OCI-LY7 (cell line): Measurements from ENCODE around the gene PRADC1. TPM values are rescaled to one million over a fixed set of nuclear protein-coding genes. Genes with fewer than 3 reads are reported as not detected.

Experiments used
- BruUV-seq: library from RNA; stranded (reverse); fragments of 400-500 nt; replicated peaks from 2 replicates; lab custom pipeline; 2021; lab: Mats Ljungman, UMichigan
- CTCF ChIA-PET: fragments of 300-600 bp; sonication (Branson Sonifier 250); formaldehyde crosslinking; loops from one replicate; lab custom pipeline; 2022; ENCODE audit warnings: antibody characterized with exemption; ENCODE audit not compliant: unreplicated experiment; lab: Charles Lee
- POLR2A ChIA-PET: fragments of 300-600 bp; sonication (Branson Sonifier 250); formaldehyde crosslinking; loops from one replicate; lab custom pipeline; 2022; ENCODE audit warnings: antibody characterized with exemption; lab: Charles Lee
- DNase-seq: peaks from one replicate; pipeline ENCODE4 v3.0.0-alpha.2; 2015; ENCODE audit warnings: low spot score
- H2AFZ ChIP-seq: fragments of 200-600 bp; sonication (generic), shearing (Covaris generic); 2 replicates; pipeline ENCODE4 v1.6.1; 2014; ENCODE audit warnings: mild to moderate bottlenecking, antibody characterized with exemption, low read length, moderate library complexity
- H3K27ac ChIP-seq: fragments of 200-600 bp; sonication (generic); 2 replicates; pipeline ENCODE4 v1.5.1; 2014; ENCODE audit warnings: mixed run types, low read depth, mild to moderate bottlenecking, moderate library complexity, low read length, inconsistent platforms; ENCODE audit not compliant: poor library complexity, severe bottlenecking
- H3K36me3 ChIP-seq: fragments of 200-600 bp; sonication (generic); 2 replicates; pipeline ENCODE4 v1.6.1; 2014; ENCODE audit warnings: mild to moderate bottlenecking, antibody characterized with exemption, low read length, moderate library complexity, mixed read lengths; ENCODE audit not compliant: insufficient read depth
- H3K4me1 ChIP-seq: fragments of 200-600 bp; sonication (generic); 2 replicates; pipeline ENCODE4 v1.5.1; 2014; ENCODE audit warnings: mild to moderate bottlenecking, low read length; ENCODE audit not compliant: insufficient read depth, poor library complexity, severe bottlenecking
- H3K4me2 ChIP-seq: fragments of 200-600 bp; sonication (generic); 2 replicates; pipeline ENCODE4 v1.6.1; 2014; ENCODE audit warnings: mild to moderate bottlenecking, low read length
- H3K4me3 ChIP-seq: fragments of 200-600 bp; sonication (generic); 2 replicates; pipeline ENCODE4 v1.5.1; 2014; ENCODE audit warnings: mild to moderate bottlenecking, low read depth, low read length; ENCODE audit not compliant: poor library complexity, severe bottlenecking
- H3K79me2 ChIP-seq: fragments of 200-600 bp; sonication (generic); 2 replicates; pipeline ENCODE4 v1.6.1; 2016; ENCODE audit warnings: low read depth, mild to moderate bottlenecking, low read length, moderate library complexity, mixed read lengths; ENCODE audit not compliant: insufficient read depth
- H3K9me2 ChIP-seq: fragments of 200-600 bp; sonication (generic); 2 replicates; pipeline ENCODE4 v1.6.1; 2016; ENCODE audit warnings: mild to moderate bottlenecking, low read length, mixed read lengths; ENCODE audit not compliant: insufficient read depth
- H3K9me3 ChIP-seq: fragments of 200-600 bp; sonication (generic); 2 replicates; pipeline ENCODE4 v1.6.1; 2014; ENCODE audit warnings: mild to moderate bottlenecking, mixed run types, low read length, mixed read lengths
- H4K20me1 ChIP-seq: fragments of 200-600 bp; sonication (generic); 2 replicates; pipeline ENCODE4 v1.6.1; 2014; ENCODE audit warnings: mild to moderate bottlenecking, antibody characterized with exemption, low read length, moderate library complexity, mixed read lengths; ENCODE audit not compliant: insufficient read depth
- EZH2phosphoT487 ChIP-seq: fragments of 200-600 bp; sonication (generic); IDR thresholded peaks from 2 replicates; pipeline ENCODE4 v1.6.1; 2018; ENCODE audit warnings: low read depth, borderline replicate concordance, mild to moderate bottlenecking, mixed run types, antibody characterized with exemption, low read length, moderate library complexity, mixed read lengths
- intact Hi-C: fragments of 100-400 bp; cut with micrococcal nuclease; formaldehyde crosslinking; loops from one replicate; pipeline ENCODE4 v1.10.0; 2022; ENCODE audit not compliant: unreplicated experiment
- total RNA-seq, 2 experiments: library from RNA; depleted of rRNA in 1 of 2; stranded (reverse); fragments of >200 nt in 1 of 2; shearing (Covaris generic) in 1 of 2; gene quantifications; 2 replicates each; pipeline ENCODE4 v1.2.3, GENCODE V29; 2014 to 2022
- TF ChIP-seq, protein P1 (sequence below): fragments of 200-600 bp; sonication (generic); conservative IDR thresholded peaks from 2 replicates; pipeline ENCODE4 v1.5.1; 2014; ENCODE audit warnings: mild to moderate bottlenecking, antibody characterized with exemption, low read length, moderate library complexity, mixed read lengths

PRADC1 gene
- total RNA-seq, 2 experiments from 2014 or later: 23.0 to 25.9 TPM

DNA sequence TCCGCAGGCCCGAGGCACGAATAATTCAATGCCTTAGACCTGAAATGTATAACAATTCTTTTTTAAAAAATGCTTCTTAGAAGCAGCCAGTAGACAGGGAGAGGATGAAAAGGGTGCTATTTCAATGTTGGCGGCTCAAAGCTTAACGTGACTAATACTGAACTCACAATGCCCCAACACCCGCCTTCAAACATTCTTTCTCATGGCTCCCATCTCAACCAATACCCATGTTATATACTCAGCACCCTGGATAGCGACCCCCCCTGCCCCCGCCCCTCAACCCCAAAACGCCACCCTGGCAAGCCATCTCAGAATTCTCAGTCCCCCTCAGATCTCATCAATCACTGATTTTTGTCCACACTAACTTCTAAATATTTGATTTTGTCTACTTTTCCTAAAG is 46.8 kb upstream of the PRADC1 start:
- Histone ChIP-seq H3K79me2 (peaks cover 85% of the 10 kb centered on the region), H3K9me2 (no peaks in the 10 kb centered on the region), H3K36me3 (peaks cover 67% of the 10 kb centered on the region), H3K4me3 (no peak overlapping the region), H4K20me1 (peaks cover 23% of the 10 kb centered on the region; the same call in 1 of the 2 replicates), H3K4me1 (peaks cover 13% of the 10 kb centered on the region), H3K9me3 (no peaks in the 10 kb centered on the region), H3K4me2 (no peak overlapping the region), H2AFZ (no peak overlapping the region), H3K27ac (no peak overlapping the region)
- TF ChIP-seq, protein P1, sequence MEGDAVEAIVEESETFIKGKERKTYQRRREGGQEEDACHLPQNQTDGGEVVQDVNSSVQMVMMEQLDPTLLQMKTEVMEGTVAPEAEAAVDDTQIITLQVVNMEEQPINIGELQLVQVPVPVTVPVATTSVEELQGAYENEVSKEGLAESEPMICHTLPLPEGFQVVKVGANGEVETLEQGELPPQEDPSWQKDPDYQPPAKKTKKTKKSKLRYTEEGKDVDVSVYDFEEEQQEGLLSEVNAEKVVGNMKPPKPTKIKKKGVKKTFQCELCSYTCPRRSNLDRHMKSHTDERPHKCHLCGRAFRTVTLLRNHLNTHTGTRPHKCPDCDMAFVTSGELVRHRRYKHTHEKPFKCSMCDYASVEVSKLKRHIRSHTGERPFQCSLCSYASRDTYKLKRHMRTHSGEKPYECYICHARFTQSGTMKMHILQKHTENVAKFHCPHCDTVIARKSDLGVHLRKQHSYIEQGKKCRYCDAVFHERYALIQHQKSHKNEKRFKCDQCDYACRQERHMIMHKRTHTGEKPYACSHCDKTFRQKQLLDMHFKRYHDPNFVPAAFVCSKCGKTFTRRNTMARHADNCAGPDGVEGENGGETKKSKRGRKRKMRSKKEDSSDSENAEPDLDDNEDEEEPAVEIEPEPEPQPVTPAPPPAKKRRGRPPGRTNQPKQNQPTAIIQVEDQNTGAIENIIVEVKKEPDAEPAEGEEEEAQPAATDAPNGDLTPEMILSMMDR: no peak
- no peak for TF ChIP-seq EZH2phosphoT487
- ChIA-PET CTCF (no interaction called here), POLR2A (no interaction called here)
- DNase-seq: no peak
- no TSS peak for BruUV-seq
- intact Hi-C loops: loop anchor here (5.0 kb wide), 2 partner anchors 208 to 1677 kb away; partner anchors contain the start of genes POLE4 and SFXN5

DNA sequence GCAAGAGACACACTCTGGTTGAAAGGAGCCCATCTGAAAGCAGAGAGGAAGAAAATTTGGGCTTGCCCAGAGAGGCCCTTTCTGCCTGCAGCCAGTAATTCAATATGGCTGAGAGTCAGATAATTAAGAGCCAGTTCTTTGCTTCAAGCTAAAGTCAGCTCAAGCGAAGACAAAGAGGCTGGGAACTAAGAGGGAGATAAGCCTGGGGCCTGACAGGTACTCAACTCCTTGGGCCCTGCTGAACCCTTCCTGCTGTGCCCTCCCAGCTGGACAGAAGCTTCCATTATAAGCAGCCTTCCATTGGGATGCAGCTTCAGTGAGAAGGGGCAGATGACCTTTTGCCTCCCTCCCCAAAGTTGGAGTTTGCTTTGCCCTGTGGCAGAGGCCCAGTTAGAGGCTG is 39.2 kb upstream of the PRADC1 start:
- H3K4me2 ChIP-seq: no peak overlapping the region
- peaks cover 89% of the 10 kb centered on the region for H3K36me3 ChIP-seq
- H3K4me3 ChIP-seq: no peak overlapping the region
- 0 out of 2 replicates have a peak, but pooled peaks cover 10% of the 10 kb centered on the region for H4K20me1 ChIP-seq
- no TSS peak for BruUV-seq
- no peaks in the 10 kb centered on the region for H3K9me2 ChIP-seq
- peaks cover 43% of the 10 kb centered on the region; the same call in 1 of the 2 replicates for H3K79me2 ChIP-seq
- TF ChIP-seq EZH2phosphoT487: no peak
- TF ChIP-seq, protein P1: no peak
- intact Hi-C loops: no loop called here
- H3K4me1 ChIP-seq: peaks cover 7% of the 10 kb centered on the region
- H3K9me3 ChIP-seq: no peaks in the 10 kb centered on the region
- no peak overlapping the region for H3K27ac ChIP-seq
- ChIA-PET CTCF (interaction anchor here (0.6 kb wide), 1 partner anchor 9 kb away, joined by 3 read pairs; no protein-coding TSS in a partner anchor), POLR2A (interaction anchor here (1.6 kb wide), 1 partner anchor 9 kb away, joined by 5 read pairs; no protein-coding TSS in a partner anchor)
- no peak for DNase-seq
- H2AFZ ChIP-seq: no peak overlapping the region

DNA sequence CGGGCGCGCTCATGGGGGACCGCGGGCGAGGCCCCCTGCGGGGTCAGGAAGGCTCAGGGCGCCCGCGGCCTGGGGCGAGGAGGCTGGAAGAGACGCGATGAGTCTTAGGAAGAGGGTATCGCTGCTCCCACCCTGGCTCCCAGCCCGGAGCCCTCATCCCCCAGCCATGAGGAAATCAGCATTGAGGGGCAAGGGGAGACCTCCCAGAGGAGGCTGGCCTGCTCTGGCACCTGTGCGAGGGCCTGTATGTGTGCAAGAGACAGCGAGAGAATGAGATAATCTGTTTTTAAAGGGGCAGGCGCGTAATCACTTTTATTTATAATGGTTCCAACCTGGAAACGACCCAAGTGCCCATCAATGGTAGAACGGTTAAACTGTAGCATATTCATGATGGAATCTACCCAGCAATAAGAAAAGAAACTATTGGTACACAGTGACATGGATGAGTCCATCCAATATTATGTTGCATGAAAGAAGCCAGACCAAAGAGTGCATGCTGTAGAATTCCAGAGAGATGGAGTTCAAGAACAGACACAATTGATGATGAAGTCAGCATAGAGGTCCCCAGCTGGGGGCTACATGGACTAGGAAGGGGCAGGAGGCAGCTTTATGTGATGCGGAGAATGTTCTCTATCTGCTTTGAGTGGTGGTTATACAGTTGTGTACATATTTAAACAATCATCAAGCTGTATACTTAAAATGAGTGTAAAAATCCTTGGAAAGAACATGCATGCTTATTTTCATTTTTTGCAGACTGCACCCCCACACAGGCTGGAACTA is 36.8 kb upstream of the PRADC1 start:
- CTCF ChIA-PET: no interaction called here
- H3K9me2 ChIP-seq: no peaks in the 10 kb centered on the region
- H3K27ac ChIP-seq: no peak overlapping the region
- no peaks in the 10 kb centered on the region for H3K9me3 ChIP-seq
- POLR2A ChIA-PET: no interaction called here
- TF ChIP-seq, protein P1: no peak
- no peak for TF ChIP-seq EZH2phosphoT487
- H4K20me1 ChIP-seq: 0 out of 2 replicates have a peak, but pooled peaks cover 10% of the 10 kb centered on the region
- intact Hi-C loops: no loop called here
- DNase-seq: no peak
- H3K4me3 ChIP-seq: peak overlapping the region; percentile 42
- H3K4me2 ChIP-seq: peak overlapping the region; percentile 56
- H3K4me1 ChIP-seq: peaks cover 7% of the 10 kb centered on the region
- peaks cover 90% of the 10 kb centered on the region for H3K36me3 ChIP-seq
- BruUV-seq: no TSS peak
- H2AFZ ChIP-seq: no peak overlapping the region
- peaks cover 29% of the 10 kb centered on the region; the same call in 1 of the 2 replicates for H3K79me2 ChIP-seq
